Gastroesophageal sphincter (tissue), 3 donors: ENCODE results near the gene NUDT2.

Experiments
- POLR2A ChIP-seq, 2 donors: fragments of 450-650 bp; IDR thresholded peaks; one replicate each; pipeline ENCODE4 v1.6.1; 2017; ENCODE audit warnings: antibody characterized with exemption in 2 of 2, mild to moderate bottlenecking in 2 of 2, moderate library complexity in 1 of 2
- POLR2AphosphoS5 ChIP-seq: sonication (generic); formaldehyde crosslinking; IDR thresholded peaks from one replicate; pipeline ENCODE4 v1.6.1; 2017; ENCODE audit warnings: antibody characterized with exemption
- TF ChIP-seq, protein P1 (sequence below), 4 experiments: fragments of 200-600 bp in 2 of 4; fragments of 450-650 bp in 2 of 4; sonication (generic) in 1 of 4; IDR thresholded peaks; one replicate each; pipeline ENCODE4 v1.5.1; 2017 to 2019; ENCODE audit warnings: antibody characterized with exemption in 4 of 4, mild to moderate bottlenecking in 2 of 4, moderate library complexity in 2 of 4

DNA sequence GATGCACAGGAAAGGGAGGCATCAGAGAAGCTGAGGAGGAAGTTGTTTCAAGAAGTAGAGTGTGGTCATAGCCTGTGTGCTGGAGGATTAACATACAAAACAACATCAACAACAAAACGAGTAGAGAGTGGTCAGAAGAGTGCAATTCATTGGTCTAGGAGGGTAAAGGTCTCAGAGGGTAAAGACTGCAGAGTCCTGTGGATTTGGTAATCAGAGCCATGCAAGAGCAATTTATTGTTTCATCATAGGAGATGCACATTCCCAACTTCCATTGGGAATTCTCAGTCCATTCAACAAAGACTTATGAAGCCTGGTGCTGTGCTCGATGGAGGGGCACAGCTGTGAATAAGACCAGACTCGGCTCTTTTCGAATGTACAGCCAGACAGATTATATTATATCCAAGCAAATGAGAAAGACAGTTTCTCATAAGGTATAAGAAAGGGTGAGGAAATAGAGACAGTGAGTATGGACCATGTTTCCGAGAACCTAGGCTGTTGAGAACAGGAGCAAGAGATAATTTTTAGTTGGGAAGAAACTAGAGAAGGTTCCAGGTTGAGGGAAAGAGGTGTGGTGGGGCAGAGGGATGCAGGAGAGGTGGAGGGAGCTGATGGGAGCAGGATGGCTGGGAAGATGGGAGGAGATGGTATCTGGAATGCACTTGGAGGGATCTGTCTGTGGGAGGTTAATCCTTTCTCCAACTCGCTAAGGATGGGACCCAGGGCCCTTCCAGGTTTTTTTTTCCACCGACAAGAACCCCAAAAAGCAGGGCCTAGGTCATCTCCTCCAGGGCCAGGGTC is 55.2 kb downstream of the NUDT2 start:
- TF ChIP-seq, protein P1, sequence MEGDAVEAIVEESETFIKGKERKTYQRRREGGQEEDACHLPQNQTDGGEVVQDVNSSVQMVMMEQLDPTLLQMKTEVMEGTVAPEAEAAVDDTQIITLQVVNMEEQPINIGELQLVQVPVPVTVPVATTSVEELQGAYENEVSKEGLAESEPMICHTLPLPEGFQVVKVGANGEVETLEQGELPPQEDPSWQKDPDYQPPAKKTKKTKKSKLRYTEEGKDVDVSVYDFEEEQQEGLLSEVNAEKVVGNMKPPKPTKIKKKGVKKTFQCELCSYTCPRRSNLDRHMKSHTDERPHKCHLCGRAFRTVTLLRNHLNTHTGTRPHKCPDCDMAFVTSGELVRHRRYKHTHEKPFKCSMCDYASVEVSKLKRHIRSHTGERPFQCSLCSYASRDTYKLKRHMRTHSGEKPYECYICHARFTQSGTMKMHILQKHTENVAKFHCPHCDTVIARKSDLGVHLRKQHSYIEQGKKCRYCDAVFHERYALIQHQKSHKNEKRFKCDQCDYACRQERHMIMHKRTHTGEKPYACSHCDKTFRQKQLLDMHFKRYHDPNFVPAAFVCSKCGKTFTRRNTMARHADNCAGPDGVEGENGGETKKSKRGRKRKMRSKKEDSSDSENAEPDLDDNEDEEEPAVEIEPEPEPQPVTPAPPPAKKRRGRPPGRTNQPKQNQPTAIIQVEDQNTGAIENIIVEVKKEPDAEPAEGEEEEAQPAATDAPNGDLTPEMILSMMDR (IDR thresholded peaks at IDR 0.05): no peak
- TF ChIP-seq POLR2AphosphoS5 (no peak), POLR2A (IDR thresholded peaks at IDR 0.05) (no peak)
